GM21390 (cell line): Measurements from ENCODE around the gene CDHR4.

ENCODE experiments used
- ATAC-seq: cut with Tn5 transposase; IDR thresholded peaks from one replicate; pipeline ENCODE4 v1.9.1; 2021; ENCODE audit not compliant: unreplicated experiment

The CDHR4 gene

GRCh38 chr3:49745986-49746385 is 53.7 kb downstream of the CDHR4 start:
- no peak for ATAC-seq
